NCI-H1092 (cell line): ENCODE results near the gene LRRC56.

Source experiments
- DNase-seq: peaks from one replicate; lab custom pipeline; 2025; lab: John Stamatoyannopoulos, UW

The LRRC56 gene

DNA sequence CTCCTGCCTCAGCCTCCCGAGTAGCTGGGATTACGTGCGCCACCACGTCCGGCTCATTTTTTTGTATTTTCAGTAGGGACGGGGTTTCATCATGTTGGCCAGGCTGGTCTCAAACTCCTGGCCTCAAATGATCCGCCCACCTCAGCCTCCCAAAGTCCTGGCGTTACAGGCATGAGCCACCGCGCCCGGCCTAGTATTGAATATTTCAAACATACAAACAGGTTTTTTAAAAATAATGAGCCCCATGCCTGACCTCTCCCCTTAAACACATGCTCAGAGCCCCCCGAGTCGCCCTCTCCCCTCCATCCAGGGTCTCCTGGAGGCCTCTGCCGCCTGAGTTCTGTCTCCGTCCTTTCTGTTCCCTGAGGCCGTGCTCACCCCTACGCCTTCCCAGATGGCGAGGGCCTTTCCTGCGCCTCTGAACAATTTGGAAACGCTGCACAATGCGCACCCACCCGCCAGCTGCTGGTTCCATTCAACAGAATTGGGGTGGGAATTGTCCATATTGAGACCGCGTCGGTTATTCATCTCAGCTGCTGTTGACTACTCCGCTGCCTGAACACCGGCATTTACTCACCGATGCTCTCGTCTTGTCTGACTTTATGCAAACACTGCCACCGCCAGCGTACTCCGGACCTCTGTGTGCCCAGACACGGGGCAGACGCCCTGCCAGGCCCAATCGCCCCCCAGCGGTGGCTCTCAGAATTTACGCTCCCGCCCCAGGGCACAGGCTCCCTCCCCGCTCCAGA is 16.7 kb upstream of the LRRC56 start:
- DNase-seq: no peak

DNA sequence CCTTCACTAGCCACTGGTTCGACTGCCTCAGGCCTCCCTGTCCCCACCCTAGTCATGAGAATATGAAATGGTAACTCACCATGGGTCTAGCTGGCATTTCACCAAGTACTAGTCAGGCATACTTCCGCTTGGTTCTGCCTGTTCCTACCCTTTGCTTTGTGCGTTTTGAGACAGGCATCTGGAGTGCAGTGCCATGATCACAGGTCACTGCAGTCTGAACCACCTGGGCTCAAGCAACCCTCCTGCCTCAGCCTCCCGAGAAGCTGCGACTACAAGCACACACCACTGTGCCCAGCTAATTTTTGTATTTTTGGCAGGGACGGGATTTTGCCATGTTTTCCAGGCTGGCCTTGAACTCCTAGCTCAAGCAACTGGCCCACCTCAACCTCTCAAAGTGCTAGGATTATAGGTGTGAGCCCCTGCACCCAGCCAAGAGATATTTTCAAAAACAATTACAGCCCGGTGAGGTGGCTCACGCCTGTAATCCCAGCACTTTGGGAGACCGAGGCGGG is 16.1 kb upstream of the LRRC56 start:
- DNase-seq: no peak

DNA sequence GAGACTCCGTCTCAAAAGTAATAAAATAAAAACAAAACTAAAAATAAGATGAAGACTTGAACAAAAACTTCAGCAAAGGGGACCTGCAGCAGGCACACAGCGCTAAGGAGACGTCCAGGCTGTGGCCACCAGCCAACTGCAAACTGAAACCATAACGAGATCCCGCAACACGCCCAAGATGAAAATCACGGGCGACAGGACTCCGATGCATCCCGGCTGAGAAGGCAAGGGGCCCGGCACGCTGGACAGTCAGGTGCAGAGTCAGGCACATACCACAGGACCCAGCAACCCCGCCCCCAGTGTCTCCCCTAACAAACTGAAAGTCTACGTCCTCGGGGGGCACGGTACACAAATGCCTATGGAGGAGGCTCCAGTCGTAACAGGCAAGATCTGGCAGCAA is 11.1 kb upstream of the LRRC56 start:
- no peak for DNase-seq

DNA sequence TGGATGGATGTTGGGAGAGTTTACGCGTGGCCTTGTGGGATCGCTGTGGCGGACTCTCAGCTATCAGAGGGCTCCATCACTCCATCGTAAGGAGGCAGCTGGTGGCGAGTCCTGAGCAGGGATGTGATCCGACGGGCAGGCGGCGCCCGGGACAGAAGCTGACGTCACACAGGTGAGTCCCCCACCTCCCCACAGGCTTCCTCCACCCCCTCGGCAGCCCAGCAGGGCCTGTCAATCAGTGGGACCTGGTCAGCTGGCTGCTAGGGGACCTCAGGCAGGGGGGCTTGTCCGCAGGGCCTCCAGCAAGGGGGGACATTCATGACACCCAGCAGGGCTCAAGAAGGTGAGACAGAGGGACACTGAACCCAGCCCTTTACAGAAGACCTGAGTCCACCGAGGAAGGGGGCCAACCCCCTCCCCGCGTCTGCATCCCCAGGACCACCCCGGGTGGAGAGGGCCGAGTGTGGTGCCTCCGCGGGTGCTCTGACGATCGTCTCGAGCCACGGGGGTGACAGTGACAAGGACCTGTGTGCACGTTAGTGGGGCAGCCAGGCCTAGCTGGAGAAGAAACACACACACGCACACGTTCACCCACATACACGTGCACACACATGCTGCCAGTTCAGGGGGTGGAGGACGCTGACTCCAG is 9.0 kb upstream of the LRRC56 start:
- no peak for DNase-seq

DNA sequence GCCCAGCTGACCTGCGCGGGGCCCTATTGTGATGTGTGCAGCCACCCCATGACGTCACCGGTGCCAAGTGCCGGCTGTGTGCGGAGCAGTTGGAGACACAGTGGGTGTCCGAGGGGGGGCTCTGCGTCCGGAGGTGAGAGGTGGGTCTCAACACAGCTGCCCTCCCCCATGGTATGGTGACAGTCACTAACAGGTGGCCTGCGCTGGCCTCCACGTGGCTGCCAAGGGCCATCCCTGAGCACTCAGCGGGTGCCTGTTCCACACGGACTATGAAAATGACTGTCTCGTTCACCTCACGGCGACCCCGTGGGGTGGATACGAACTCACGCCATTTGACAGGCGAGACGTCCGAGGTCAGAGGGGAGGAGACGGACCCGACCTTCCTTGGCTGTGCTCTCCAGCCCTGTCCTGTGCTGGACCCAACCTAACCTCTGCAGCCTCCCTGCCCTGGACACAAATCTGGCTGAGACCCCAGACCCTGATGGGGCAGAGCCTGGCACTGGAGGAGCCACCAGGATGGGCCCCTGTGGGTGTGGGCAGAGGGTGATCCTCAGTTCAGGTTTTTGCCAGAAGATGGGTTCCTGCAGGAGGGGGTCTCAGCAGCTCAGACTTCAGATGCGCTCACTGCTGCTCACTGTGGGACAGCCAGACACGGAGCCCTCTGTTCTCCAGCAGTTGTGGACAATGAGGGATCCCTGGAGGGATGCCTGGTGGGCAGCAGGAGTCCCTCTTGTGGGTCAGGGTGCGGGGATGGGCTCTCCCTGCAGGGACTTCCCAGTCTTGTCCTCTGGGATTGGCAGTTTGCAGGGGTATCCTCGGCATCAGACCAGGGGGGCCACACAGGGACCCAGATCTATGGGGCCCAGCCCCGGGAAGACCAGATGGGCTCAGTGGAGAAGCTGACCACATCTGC is 8.3 kb upstream of the LRRC56 start:
- DNase-seq: no peak

DNA sequence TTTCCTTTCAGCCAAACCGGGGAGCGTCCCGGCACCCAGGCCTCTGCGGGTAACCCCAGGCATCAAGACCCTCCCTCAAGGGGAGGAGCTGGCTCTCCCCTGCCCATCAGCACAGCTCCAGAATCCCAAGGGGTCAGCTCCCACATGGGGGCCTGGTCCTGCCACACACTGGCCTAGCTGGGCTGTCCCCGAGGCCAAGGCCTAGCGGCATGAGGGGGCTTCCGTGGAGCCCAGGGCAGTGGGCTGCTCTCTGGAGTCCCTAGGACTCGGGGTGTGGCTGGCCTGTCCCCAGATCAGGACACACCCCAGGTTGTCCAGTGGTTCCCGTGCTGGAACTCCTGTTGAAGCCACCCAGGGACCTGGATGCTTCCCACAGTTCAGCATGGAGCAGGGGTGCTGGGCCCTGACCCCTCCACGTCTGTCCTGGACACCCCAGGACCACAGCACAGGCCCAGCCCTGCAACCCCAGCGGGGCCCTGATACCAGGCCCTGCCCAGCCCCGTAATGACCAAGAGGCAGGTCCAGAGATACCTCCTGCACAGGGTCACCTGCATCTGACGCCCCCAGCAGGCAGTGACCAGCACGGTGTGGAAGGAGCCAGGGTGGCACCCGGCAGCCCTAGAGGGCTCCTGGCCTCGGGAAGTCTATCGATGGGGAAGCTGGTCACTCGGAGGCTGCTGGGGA is 7.5 kb upstream of the LRRC56 start:
- DNase-seq: no peak

DNA sequence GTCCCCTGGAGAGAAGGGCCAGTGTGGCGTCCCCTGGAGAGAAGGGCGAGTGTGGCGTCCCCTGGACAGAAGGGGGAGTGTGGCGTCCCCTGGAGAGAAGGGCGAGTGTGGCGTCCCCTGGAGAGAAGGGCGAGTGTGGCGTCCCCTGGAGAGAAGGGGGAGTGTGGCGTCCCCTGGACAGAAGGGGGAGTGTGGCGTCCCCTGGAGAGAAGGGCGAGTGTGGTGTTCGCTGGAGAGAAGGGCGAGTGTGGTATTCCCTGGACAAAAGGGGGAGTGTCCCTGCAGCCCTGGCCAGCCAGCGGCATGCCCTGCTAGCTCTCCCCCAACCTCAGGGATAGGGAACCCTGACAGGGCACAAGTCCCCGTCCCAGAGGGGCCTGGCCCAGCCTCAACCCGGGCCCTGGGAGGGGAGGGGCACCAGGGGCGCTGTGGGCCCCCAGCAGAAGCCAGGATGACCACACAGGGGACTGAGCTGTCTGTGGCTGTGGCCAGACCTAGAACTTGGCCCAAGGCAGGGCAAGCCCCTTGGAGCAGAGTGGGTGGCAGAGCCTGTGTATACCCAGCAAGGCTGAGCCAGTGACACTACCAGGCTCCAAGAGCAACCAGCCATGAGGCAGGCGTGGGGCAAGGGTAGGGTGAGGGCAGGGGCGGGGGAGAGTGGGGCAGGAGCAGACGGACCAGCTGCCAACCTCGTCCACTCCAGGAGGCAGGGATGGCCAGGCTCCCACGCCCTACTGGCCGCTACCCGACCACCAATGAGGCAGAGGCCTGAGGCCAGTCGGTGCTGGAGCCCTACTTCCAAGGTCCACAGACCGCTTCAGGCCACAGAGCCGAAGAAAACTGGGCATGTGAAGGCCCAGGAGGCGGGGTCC is 6.1 kb upstream of the LRRC56 start:
- DNase-seq: no peak

DNA sequence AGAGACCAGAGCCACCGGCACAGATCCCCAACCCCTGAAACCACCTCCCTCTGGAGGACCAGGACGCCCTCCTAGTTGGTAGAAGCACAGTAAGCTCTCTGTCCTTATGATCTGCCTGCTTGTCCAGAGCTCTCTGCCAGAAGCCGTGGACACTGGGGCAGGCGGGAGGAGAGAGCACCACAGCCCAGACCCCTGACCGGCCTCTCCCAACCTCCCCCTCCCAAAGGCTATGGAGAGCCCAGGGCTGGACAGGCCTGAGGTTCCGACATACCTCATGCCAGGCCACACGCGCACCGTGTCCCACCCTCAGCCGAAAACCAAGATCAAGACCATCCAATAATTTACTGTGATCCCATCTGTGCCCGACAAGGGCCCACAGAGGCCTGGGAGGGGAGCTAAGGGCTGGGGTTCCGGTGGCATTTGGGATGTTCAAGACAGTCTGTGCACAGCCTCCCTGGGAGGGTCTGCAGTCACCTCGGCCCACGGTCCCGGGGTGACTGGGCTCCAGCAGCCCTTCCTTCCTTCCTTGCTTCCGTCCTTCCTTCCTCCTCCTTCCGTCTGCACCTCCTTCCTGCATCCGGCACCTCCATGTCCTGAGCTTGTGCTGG is 5.3 kb upstream of the LRRC56 start:
- no peak for DNase-seq

DNA sequence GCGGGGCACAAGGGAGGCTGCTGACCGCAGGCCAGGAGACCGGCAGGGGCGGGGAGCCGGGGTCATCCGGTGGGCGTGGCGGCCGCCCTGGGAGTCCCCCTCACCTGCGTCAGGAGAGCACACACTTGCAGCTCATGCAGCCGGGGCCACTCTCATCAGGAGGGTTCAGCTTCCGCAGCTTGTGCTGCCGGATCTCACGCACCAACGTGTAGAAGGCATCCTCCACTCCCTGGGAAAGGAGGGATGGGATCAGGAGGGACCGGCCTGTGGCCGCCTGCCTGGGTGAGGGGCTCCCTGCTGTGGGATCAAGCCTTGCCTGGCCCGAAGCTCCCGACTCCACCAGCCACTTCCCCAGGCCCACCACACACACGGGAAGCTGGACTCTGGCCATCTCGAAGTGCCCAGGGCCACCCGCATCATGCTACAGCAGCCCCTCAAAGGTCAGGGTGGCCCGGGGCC is 4.8 kb upstream of the LRRC56 start:
- DNase-seq: no peak

DNA sequence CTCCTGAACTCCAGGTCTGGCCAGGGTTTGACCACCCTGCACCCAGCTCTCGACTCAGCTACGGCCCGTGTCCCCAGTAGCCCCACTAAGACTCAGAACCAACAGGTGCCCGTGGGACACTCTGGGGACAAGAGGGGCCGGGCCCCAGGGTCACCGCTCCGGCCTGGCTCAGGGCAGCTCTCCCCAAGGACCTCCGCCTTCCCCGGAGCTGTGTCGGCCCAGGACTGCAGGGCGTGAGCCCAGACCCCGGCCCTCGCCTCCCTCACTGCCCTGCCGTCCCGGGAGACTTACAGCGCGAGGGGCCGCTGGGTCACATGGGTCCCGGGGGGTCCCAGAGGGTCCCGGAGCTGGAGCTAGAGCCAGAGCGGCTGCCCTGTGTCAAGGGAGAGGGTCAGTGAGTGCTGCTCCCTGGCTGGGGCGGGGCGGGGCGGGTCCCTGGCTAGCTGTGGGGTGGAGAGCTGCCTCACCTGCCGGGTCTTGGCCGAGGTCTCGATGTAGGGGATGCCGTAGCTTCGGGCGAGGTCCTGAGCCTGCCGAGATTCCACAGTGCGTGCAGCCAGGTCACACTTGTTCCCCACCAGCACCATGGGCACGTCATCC is 4.2 kb upstream of the LRRC56 start:
- DNase-seq: no peak

DNA sequence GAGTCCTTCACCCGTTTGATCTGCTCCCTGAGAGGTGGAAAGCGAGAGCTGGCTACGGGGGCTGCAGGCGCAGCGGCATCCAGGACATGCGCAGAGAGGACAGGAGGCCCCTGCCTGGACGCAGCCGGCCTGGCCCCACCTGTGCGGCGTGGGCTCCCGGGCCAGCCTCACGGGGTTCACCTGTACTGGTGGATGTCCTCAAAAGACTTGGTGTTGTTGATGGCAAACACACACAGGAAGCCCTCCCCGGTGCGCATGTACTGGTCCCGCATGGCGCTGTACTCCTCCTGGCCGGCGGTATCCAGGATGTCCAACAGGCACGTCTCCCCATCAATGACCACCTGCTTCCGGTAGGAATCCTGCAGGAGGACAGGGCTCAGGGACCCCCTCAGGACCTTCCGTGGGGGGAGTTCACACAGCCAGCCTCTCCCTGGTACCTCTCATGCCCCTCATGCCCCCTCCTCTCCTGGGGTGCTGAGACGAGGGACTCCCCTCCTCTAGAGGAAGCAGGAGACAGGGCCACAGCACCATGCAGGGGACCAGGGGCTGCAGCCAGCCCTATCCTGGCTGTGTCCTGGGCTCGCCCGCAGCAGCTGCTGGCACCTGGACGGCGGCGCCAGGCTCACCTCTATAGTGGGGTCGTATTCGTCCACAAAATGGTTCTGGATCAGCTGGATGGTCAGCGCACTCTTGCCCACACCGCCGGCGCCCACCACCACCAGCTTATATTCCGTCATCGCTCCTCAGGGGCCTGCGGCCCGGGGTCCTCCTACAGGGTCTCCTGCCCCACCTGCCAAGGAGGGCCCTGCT is 3.5 kb upstream of the LRRC56 start:
- DNase-seq: no peak

DNA sequence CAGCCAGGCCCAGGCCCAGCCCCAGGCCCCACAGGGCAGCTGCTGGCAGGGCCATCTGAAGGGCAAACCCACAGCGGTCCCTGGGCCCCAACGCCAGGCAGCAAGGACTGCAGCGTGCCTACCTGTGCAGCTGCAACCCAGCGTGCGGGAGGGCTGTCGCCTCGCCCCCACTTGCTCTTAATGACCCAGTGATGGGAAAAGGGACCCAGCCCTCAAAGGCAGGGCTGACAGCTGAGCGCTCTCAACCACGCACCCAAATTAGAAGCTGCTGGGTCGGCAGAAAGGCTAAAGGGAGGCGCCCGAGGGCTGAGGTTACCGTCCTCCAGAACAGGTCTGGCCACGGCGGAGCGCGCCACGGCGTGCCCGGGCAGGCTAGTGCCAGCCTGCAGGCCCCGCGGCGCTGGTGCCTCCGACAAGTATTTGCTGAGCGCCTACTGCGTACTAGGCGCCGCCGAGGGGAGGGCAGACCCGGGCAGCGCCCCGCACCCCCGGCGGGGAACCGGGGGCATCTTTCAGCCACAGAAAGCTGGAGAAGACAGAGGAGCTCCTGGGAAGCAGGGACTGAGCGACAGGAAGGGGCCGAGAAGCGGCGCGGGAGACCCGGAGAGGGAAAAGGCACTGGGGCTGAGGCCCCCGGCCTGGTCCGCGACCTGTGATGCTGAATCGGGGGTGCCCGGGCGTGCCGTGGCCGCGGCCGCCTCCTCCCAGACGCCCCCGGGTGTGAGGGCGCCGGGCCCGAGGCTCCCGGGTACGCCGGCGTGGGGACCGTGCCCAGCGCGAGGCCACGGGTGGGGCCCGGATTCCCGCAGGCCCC is 2.7 kb upstream of the LRRC56 start:
- no peak for DNase-seq

DNA sequence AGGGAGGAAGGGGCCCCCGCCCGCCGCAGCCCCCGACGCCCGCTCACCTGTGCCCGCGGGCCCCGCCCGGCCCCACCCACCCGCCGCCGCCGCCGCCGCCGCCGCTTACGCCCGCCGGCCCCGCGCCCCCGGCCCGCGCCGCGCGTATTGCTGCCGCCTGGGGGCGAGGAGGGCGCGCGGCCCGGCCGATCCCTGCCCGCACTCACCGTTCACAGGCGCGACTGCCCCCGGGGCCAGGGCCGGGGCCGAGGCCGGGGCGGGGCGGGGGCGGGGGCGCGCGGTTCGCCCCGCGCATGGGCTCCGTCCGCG is 2.2 kb upstream of the LRRC56 start:
- DNase-seq: no peak

DNA sequence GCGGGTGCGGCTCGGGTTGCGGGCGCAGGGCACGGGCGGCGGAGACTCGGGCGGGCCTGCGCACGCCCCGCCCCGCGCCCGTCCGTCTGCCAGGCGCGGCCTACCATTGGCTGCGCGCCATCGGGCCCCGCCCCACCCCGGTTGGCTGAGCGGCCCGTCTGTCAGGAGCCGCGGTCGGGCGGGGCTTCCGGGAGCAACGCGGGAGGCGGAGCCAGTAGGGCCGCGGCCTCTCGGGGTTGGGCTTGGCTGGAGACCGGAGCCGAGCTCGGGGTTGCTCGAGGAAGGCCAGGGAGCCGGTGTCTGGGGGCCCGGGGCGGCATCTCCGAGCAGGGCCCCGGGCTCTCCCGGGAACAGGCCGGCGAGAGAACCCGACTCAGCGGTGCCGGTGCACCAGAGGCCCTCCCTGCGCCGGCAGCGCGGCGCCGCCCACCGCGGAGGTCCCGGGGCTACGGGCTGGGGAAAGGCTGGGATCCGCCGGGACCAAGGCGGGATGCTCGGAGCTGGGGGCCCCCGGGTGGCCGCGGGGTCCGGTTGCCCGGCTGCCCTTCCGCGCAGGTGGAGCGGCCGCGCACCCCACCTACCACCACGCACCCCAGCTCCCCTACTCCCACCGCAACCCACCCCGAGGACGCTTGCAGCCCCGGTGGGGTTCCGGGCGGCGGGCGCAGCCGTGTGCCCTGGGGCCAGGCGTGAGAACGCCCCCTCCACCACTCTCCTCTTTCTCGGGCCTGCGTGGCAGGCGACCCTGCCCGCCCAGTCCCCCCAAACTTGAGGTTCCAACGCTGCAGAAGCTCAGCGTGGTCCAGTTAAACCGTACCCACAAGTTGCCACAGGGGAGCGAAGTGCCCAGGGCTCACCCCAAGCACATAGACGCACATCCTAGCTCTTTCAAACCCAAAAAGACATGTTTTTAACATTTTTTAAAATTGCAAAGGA is 1.5 kb upstream of the LRRC56 start, which contains the start of gene HRAS:
Gene HRAS (minus strand): TSS at position 58 of the 936 bp plus-strand sequence.
- DNase-seq: peak; percentile 91

DNA sequence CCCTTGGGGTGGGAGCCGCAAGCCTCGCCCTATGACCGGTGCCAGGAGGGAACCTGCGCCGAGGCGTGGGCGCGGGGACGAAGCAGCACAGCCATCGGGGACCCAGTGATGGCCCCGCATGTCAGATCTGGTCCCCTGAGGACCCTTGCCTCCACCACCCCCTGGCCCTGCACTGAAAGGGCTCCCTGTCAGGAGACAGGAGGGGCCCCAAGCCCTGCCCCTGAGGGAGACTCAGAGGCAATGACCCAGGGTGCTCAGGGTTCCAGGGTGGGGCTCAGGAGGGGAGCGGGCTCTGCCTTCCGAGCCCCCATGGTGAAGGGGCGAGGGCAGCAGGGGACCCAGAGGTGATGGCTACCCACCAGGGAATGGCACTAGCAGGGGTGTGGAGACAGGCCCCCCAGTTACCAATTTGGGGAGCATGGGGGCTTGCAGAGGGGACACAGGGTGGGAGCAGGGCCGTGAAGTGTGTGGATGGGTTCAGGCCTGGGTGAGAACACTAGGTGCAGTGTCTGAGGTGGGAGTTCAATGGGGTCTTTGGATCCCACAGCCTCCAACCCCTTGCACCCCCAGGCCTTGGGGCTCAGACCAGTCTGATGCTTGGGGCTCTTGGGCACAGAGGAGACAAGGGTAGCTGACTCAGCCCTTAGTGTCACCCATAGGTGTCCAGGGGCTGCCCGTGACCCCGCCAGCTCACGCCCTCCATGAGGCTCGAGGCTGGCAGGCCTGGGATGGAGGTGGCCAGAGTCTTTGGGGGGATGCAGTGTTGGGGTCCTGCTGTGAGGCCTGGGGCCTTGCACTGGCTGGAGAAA is 499 bp downstream of the LRRC56 start:
- no peak for DNase-seq

DNA sequence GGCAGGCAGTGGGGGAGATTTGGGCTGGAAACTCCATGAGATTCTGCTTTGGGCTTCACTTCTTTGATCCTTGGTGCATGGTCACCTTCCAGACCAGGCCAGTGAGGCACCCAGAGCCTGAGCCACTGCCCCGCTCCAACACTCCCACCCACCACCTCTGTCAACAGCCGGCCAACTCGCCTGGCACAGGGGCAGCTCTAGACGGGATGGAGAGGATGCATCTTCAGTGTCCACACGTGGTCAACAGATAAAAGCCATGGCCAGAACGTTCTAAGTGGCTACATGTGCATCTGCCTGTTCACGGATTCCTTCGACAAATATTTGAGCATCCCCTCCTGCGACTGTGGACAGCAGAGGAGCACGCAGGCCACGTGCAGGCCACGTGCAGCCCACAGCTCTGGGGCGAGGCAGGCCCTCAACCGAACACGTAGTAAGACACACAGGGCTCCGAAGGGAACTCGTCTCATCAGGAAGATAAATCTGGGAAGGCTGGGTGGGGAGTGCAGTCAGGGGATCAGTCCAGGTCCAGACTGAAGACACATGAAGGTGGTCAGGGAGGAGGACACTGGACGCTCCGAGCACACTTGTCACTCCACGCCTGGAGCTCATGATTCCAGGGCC is 1.2 kb downstream of the LRRC56 start:
- no peak for DNase-seq
